CD1c-positive myeloid dendritic cell (primary cell): ENCODE data around the gene CHL1.
"Not testable (repeated sequence)": the region's sequence is repeated elsewhere in the genome, so short reads cannot be mapped to it uniquely, and the experiment has no call there.

ENCODE experiments used
- DNase-seq: peaks from one replicate; pipeline ENCODE4 v3.0.0-alpha.2; 2016; ENCODE audit errors: extremely low spot score

The CHL1 gene

DNA sequence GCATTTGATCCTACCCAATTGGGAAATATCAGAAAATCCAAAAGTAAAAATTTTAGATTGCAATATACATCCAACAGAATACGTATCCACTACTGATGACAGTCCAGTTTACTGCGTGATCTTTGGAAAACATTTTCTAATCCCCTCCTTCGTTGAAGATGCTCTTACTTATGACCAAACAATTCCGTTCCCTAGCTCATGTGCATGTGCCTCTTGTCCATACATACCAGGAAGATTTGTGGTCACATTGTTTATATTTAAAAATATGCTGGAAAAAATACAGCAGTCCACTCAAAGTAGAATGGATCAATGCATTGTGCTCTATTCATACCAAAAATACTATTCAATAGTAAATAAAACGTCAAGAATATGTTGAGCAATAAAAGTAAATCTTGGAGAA lies 135.3 kb downstream of the CHL1 start:
- DNase-seq = no peak

DNA sequence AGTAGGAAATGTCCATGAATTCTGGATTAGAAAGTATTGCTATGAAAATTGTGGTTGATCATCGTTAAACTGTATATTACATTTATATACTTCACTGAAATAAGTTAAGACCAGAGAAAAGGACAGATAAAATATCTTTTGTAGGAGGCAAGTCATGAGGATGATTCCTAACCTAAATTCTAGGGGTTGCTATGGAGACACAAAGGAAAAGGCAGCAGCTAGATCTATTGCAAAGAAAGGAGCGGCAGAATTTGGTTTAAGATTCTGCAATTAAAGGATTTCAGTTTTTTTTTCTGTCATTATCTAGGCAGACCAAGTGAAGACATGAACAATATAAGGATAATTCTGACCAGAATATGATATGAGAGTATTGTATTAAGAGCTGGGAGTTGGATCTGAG lies 136.1 kb downstream of the CHL1 start:
- no peak for DNase-seq

DNA sequence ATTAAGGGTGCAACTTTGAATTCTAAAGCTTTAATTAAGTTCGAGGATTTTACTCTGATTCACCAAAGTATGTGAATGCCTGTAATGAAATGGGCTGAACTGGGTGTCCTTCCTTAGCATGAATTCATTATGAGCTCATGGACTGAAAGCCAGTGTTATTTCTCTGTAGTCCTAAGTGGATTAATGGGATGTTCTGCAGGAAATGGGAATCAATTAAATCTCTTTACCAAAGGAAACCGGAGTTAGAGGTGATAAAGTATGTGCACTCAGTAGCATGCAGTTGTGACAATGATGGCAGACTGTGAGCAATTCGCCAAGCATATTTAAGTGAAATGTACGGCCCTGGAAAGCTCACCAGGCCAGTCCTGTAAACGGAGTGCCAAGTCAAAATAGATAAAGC lies 138.7 kb downstream of the CHL1 start:
- DNase-seq = no peak

DNA sequence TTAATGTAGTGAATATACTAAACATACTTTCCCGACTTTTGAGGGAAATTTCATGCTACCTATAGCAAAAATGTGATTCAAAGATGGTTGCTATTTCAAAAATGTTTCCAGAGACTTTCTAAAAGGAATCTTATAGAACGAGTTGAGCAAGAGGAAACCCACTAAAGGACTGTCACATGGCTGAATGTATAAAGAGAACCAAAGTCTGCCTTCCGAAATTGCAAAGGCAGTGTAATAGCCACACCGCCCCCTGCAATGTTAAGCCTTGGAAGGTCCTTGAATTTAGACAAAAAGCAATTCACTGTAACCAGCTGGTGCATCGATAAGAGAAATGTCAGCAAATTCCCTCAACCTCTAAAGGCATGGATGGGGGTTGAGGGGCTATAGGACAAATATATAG lies 142.8 kb downstream of the CHL1 start:
- no peak for DNase-seq

DNA sequence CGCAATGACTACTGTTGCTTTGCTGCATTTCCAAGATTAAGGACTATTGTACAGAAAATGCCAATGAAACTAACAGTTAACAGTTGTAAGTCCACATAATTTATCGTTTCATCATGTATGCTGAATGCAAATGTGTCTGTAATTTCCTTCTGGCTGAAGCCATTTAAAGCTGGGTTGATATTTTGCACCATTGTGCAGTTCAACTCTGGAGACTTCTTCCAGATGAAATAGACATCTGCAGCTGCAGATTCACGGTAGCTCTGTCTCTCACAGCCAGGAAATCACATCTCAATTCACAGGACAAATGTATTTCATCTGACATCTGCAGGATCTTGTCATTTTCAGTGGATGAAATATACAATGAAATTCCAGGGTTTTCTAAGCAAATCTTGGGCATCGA lies 145.4 kb downstream of the CHL1 start:
- DNase-seq = no peak

DNA sequence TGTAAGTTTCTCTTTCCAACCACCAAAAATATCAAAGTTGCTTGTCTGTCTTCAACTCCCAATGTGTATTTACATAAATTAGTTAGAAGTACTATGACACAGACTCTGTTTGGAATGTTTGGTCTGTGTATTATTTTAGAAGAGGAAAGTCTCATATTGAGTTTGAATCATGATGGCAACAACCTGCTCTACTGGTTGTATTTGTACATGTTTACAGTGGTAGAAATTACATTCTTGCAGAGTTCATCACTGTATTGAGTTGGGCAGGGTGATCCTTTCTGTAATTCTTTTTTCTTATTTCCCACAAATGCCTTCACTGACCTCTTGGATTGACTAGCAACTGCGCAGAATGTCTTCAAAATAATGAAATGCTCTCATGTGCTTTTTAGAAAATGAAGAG lies 149.6 kb downstream of the CHL1 start:
- DNase-seq = no peak

DNA sequence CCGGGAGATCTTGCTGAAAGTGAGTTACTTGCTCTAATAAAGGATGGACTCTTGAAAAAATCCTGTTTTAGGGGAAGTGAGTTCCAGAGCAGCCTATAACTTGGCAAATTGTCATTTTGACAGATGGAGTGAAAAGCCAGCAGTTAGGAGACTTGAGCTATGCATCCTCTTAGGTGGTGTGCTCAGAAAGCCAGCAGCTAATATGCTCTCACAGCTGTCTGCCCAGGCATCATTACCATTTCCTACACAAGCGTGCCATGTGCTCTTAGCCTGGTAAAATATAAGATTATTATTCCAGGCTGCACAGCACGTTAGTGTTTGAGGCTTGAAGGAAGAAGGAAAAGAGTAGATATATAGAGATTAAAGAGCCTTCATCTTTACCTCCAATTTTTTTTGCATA lies 151.0 kb downstream of the CHL1 start:
- no peak for DNase-seq

DNA sequence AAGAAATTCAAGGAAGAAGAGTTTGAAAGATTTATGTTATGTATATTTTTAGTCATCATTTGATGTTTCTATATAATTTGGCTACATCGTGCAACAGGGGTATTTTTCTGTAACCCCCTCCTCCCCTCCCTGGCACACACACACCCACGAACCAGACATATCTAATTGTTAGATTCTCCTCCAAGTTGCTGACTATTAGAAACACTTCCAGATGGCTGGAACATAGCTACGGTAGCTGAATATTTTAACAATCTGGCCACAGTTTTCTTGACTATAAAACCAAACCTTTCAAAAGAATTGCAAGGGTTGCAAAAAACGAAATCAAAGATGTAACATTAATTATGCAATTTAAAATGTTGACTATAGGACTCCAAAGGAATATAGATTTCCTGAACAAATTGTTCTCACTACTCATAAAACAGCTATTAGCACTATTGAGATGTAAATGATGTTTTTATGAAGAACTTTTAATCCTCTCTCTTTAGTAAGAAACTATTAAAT lies 154.4 kb downstream of the CHL1 start:
- DNase-seq = no peak

DNA sequence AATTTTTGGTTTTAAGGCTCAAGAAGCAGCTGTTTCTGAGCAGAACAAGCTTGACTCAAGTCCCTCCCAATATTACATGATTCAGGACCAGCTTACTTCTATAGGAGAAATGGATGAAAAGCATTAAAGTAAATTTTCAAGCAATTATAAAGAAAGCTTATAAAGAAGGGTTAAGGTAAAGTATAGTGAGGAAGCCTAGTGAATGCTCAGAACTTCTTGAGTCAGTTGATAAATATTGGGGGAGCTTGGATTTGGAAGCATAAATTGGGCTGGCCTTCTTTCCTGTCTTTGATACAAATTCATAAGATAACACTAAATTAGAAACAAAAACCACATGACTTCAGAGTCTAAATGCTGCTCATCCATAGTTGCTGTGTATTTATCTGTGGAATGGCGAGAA lies 156.0 kb downstream of the CHL1 start:
- no peak for DNase-seq

DNA sequence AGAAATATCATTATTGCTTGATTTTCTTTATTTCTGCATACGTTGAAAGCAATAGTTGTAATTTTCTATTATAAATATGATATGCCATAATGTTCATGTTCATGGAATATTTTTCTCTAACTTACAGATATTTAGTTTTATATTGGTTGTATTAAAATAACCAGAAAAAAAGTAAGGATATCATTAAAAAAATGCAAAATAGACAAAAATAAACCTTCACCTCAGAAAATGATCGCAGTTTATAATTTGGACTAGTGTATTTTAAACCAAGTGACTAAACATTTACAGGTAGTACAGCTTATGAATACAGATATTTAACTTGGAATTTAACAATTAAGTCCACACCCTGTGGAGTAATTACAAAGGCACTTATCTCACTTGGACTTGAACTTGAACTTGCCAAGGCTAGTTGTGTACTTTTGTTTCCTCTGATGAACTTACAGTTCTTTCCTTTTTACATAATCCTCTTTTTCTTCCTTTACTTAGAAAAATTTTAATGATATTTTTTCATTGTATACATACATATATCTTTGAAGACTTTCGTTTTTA lies 156.7 kb downstream of the CHL1 start:
- DNase-seq = no peak

DNA sequence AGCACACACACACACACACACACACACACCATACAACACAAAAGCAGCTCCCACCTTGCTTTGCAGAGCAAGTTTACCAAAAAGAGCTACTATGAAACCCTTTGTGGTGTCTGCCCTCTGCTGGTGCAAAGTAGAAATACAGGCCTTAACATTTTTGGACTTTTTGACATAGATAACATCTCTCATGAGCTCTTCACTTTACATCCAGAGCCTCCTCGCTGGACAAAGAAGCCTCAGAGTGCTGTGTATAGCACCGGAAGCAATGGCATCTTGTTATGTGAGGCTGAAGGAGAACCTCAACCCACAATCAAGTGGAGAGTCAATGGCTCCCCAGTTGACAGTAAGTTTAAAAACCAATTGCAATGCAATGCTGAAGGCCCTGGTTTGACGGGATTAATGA lies 157.9 kb downstream of the CHL1 start:
- peak; percentile 43 for DNase-seq

DNA sequence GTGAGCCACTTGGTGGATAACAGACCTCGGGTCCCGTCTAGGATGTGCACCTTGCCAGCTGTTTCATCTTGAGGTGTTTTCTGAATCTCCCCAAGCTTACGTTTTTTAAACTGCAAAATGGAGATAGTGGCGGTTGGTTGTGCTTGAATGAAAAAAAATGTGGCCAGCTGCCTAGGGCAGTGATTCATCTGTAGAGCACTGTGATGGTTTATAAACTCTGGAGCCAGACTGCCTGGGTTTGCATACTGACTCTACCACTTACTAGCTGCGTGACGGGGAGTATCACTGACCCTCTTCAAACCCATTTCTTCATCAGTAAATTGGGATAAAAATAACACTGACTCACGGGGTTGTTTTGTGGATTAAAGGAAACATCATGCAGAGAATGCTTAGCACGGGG lies 159.1 kb downstream of the CHL1 start:
- DNase-seq = no peak

DNA sequence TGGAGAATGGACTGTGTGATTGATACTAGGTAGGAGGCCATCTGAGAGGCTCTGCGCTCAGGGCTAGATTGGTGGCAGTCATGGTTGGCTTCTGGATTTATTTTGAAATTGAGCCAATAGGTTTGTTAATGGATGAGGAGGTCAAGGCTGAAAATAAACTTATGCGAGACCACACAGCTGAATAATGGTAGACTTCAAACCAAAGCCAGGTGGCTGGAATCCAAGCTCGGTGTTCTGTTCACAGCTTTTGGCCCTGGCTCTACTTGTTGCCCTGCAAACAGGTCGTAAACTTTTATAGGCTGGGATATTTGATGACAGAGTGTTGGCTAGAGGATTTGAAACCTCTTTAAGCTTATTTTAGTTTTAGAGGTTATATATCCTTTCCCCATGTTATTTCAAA lies 160.4 kb downstream of the CHL1 start:
- DNase-seq = no peak

DNA sequence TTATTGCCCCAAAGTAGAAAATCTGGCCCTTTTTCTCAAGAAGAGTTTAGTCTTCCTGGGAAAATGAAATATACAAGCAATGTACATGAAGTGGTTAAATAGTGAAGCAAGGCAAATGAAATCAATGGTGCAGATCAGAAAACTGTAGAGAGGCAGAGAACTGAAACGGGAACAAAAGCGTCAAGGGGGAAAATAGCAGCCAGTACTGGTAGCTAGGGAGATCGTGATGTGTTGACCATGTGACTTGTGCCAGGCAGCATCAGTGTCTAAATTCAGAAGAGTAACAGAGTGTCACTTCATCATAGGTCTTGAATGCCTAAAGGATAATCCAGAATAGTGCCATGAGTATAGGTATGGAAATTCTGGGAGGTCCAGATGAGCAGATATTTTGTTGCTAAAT lies 163.1 kb downstream of the CHL1 start:
- DNase-seq = no peak

DNA sequence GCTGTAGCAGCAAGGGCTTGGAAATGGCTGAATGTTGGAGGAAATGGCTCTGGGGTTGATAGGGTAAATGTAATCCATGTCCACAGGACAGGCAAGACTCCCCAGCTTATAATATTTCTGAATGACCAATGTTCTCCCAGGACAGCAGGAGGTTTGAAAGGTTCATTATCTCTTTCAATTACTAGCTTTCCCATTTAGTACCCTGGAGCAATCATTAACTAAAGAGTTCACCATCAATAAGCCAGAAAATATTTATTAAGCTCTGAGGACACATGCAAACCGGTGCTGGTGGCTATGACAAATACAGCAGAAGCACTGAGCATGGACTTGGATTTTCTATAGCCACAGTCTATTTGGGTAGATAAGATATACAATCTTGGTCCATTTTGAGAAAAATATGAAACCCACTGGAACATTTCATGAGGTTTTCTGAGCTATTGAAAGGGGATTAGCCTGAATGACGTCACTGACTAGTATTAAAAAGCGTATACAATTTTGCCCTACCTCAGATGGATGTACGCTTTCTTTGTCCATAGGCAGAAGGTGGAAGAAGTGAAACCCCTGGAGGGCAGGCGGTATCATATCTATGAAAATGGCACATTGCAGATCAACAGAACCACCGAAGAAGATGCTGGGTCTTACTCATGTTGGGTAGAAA lies 166.2 kb downstream of the CHL1 start:
- DNase-seq = no peak

DNA sequence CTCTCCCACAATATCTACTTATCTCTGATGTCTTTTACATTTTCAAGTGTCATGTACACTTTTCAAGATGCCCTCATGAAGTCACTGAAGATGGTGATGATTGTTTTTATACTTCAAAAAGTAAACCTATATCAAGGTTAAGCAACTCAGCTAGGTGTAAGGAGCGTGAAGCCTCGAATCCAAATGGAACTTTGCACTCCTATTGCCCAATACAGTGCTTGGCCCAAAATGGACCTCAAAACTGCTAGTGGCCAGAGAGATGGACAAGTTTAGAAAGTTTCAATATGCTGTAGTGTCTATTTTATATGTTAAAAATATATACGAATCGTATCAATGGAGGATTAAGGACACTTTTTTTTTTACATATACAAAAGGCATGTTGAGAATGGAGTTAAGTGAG lies 167.7 kb downstream of the CHL1 start:
- DNase-seq = no peak

DNA sequence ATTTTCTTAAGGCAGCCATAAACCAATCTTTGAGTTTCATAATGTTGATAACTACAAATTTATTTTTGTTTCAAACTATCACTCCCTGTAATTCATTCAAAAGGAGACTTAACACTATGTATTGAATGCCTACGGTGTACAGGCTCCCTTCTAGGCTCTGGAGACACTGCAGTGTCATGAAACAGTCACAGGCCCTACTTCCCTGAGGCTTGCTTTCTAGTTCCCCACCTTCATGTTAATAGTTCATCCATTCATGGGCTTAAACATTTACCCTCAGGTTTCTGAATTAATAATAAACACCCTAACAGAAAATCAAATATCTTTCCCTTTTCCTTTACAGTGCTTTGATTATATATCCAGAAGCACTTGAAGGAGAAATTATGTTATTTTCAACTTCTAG lies 168.7 kb downstream of the CHL1 start:
- no peak for DNase-seq

DNA sequence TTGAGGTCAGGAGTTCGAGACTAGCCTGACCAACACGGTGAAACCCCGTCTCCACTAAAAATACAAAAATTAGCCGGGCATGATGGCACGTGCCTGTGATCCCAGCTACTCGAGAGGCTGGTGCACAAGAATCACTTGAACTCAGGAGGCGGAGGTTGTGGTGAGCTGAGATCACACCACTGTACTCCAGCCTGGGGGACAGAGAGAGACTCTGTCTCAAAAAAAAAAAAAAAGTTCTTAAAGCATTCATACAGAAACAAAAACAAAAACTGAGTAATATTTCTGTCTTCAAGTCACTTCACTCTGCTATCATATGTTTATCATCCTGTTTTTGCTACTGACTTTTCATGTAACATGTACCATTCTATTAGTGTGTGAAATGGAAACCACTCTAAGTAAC lies 169.7 kb downstream of the CHL1 start:
- not testable (repeated sequence) for DNase-seq

DNA sequence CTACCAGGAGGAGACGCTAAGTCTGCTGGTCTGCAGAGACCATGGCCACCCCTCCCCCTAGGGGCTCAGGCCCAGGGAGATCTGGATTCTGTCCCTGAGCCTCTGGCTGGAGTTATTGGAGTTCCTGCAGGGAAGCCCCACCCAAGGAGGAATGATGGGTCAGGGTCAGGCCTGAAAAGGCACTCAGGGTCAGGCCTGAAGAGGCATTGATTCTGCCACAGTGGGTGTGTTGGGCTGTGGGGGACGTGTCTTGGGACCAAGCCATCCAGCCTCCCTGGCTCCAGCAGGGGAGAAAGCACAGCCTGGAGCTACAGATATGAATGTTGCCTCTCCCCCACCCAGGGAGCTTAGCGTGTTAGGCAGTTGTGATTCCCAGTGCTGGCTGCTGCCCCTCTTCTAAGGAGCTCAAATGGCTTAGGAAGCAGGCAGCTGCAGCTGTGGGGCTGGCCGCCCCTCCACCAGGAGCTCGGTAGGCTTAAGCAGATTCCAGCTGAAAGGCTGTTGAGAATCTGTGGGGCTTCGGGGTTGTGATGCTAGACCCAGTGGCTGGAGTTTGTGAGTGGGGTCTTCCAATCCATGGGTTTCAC lies 176.7 kb downstream of the CHL1 start:
- no peak for DNase-seq

DNA sequence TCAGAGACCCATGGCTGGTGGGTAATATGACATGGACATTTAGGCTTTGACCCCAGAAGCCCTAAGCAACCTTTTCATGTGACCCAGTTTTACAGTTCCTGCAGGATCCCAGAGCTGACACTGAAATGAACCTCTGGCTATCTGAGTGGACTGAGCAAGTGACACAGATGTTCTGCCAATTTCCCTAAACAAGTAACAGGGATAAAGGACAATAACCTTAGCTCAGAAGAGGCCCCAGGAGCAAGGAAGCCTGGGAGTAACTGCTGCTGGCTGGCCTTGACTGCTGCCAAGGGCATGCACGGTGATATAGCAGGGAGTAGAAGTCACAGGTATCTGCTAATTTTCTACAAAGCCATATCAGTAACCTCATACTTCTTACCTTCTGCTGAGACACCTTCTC lies 177.9 kb downstream of the CHL1 start:
- no peak for DNase-seq

DNA sequence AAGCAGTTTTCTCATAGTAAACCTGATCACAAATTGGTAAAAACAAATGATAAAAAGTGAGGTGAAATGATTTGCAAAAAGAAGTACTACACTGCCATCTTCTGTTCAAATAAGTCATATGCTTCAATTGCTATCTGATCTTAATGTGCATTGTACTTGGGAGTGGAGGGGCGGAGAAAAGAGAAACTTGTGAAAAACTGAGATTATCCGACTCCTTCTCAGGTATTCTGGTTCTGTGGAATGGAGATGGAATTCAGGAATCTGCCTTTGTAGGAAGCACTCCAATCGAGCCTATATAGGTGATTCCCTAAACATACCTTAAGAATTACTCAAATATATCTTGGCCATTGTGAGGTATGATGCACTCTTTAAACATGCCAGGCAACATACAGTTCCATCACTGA lies 180.6 kb downstream of the CHL1 start:
- DNase-seq = no peak

DNA sequence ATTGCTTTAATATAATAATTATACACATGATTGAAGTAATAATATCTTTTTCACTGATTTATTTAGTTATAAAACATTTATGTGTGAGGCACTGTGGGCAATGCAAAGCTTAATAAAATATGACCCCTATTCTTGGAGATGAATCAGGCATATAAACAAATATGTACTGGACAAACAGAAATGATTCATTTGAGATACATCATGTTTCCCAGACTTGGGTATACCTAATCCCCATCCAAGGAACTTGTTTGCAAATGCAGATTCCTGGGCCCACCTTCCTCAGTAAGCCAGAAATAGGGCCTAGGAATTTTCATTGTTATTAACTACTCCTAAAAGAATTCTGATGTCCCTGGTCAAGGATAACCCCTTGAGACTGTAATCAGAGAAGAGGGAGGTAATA lies 184.2 kb downstream of the CHL1 start:
- no peak for DNase-seq

DNA sequence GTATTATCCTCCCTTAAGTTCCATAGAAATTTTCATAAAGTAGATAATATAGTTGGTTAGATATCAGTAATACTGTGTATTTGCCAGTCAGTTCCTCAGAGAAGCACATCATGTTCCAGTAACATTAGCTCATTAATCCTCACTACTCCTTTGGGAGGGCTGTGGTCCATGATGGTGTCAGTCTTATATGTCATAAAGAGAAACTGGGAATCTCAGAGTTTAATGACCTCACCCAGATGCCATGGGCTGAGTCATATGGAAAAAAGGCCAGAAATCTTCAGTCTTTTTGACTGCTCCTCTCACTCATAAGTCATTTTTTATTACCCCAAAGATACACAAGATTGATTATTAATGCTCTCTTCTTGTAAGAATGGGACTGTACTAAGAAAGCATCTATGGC lies 188.6 kb downstream of the CHL1 start:
- DNase-seq = no peak

DNA sequence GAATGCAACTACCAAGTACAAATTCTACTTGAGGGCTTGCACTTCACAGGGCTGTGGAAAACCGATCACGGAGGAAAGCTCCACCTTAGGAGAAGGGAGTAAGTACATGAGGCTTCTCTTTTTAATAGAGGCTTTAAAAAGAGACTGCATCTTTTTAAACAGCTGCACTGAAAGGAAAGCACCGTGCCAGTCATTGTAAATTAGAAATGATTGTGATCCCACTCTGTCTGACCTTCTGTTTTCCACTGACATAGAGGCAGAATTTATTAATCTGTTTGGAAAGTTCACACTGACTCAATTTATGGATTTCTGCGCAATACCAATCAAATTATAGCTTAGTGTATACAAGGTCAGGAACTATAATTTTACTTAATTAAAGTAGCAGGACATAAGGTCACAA lies 198.2 kb downstream of the CHL1 start:
- no peak for DNase-seq
